Heart right ventricle (tissue), 16 donors: ENCODE results near the gene TMCO2. TPM values are rescaled to one million over a fixed set of nuclear protein-coding genes. Genes with fewer than 3 reads are reported as not detected.

Experiments used
- ATAC-seq, 8 donors: fragments of 200-7000 bp; cut with Tn5 transposase; one replicate each; pipeline ENCODE4 v1.9.1; 2020; ENCODE audit warnings: mild to moderate bottlenecking in 8 of 8, moderate library complexity in 8 of 8, moderate number of reproducible peaks in 1 of 8
- DNase-seq, 2 donors: peaks; one replicate each; pipeline ENCODE4 v3.0.0-alpha.2; 2020
- H3K27ac ChIP-seq, 10 donors: fragments of 200-600 bp; sonication (generic) in 2 of 10; one replicate each; pipeline versions ENCODE4 v1.5.0 to v1.8.0; 2020 to 2022; ENCODE audit warnings: mild to moderate bottlenecking in 3 of 10
- H3K27me3 ChIP-seq, 7 donors: fragments of 200-600 bp; one replicate each; pipeline ENCODE4 v1.8.0; 2021 to 2022; ENCODE audit warnings: mild to moderate bottlenecking in 2 of 7
- H3K36me3 ChIP-seq, 9 donors: fragments of 200-600 bp; sonication (generic) in 1 of 9; one replicate each; pipeline versions ENCODE4 v1.5.0 to v1.8.0; 2020 to 2022; ENCODE audit warnings: mild to moderate bottlenecking in 2 of 9
- H3K4me1 ChIP-seq, 9 donors: fragments of 200-600 bp; sonication (generic) in 1 of 9; one replicate each; pipeline versions ENCODE4 v1.5.0 to v1.8.0; 2020 to 2022; ENCODE audit warnings: mild to moderate bottlenecking in 4 of 9
- H3K4me3 ChIP-seq, 10 donors: fragments of 200-600 bp; sonication (generic) in 2 of 10; one replicate each; pipeline versions ENCODE4 v1.5.0 to v1.8.0; 2020 to 2022; ENCODE audit warnings: mild to moderate bottlenecking in 7 of 10, moderate library complexity in 2 of 10
- H3K9me3 ChIP-seq, 11 donors: fragments of 200-600 bp in 10 of 11; sonication (generic) in 2 of 11; one replicate each; pipeline versions ENCODE4 v1.5.0 to v1.8.0; 2013 to 2022; ENCODE audit warnings: mild to moderate bottlenecking in 2 of 11, control low read depth in 1 of 11, moderate library complexity in 1 of 11
- CTCF ChIP-seq, 9 donors: fragments of 200-600 bp; sonication (generic) in 2 of 9; IDR thresholded peaks; one replicate each; pipeline versions ENCODE4 v1.5.0 to v1.8.0; 2021 to 2022; ENCODE audit warnings: antibody characterized with exemption in 9 of 9, mild to moderate bottlenecking in 5 of 9, moderate library complexity in 1 of 9
- WGBS, 2 donors: extraction: QIAGEN DNeasy Blood & Tissue Kit; methylation state at CpG; one replicate each; pipeline ENCODE4 v1.1.7; 2013; ENCODE audit warnings: inconsistent platforms in 1 of 2; 5-methylcytosine and 5-hydroxymethylcytosine counted together
- intact Hi-C, 10 donors: fragments of 100-400 bp; cut with DNase I; formaldehyde crosslinking; loops; one replicate each; pipeline versions ENCODE4 v1.11.1 to v1.14.2; 2022
- long read RNA-seq, 3 donors: library from polyadenylated mRNA; unstranded; transcript quantifications; one replicate each; pipeline ENCODE4 v2.0.0, GENCODE V29; 2020 to 2021
- polyA plus RNA-seq, 2 donors: library from polyadenylated mRNA; stranded (reverse); fragments of 200-250 nt; gene quantifications; one replicate each; pipeline ENCODE4 v1.2.3, GENCODE V29; 2013
- total RNA-seq, 10 donors: library from RNA; stranded (reverse); fragmentation: NEBNext Ultra II Directional in 3 of 10; extraction: Animal tissue kit (Norgen Biotek cat#: 25700) in 3 of 10; gene quantifications; one replicate each; pipeline versions ENCODE4 v1.2.1 to v1.2.4, GENCODE V29; 2021 to 2023
- donor health status: Arrhythmogenic right ventricular cardiomyopathy.
- donor health status: ischemic (EF 13 %, LVEDD 7.1; RV severe dilation, severe dysfunction).
- donor health status: healthy with polysubstance abuse.
- donor health status: DM: no; HTN: yes; CAD: no.
- donor health status: DM: no; HTN: no; CAD: no.
- donor health status: ischemic (EF 25% LVEDD 6.9; RV normal size, moderate dysfunction).
- donor health status: ischemic (EF 25% LVEDD 5.7; RV mildly dilated, moderate dysfunction).
- donor health status: healthy.
- donor health status: DM: yes; HTN: yes; CAD: no.
- donor health status: Ischemic cardiomyopathy.
- donor health status: ischemic (EF 35%, LVEDD 5.7; RV mildly dilated, moderate dysfunction).
- donor health status: nonischemic (EF 11% LVEDD 7.7; RV severe dilation, severe dysfunction).
- donor health status: DM: yes; HTN: yes; CAD: no.
- donor health status: PGD.
- donor health status: ischemic (EF 29% LVEDD 5.4; RV normal size, mild dysfunction).
- donor health status: nonischemic (EF 23%, LVEDD 6.1; RV moderate dilation, normal function).

TMCO2 gene
- total RNA-seq (not detected), polyA plus RNA-seq (not detected)
- long read RNA-seq, donor 1, result 0 reads
- long read RNA-seq, donor 2, result 0 reads
- long read RNA-seq, donor 3, result 0 reads

- H3K4me3 ChIP-seq, result no peak within 1 kb of the TSS
- intact Hi-C loops, result no loop called here
- ATAC-seq, result no peak
- TF ChIP-seq CTCF (IDR thresholded peaks at IDR 0.05), result no peak
- H3K36me3 ChIP-seq, result no peaks in the 10 kb centered on the region
- no peak for DNase-seq
- 72 to 93% methylated on average over 1 of the region's 1 CpG for WGBS, 2 donors
- H3K9me3 ChIP-seq, result no peaks in the 10 kb centered on the region
- no peaks in the 10 kb centered on the region for H3K27me3 ChIP-seq
- H3K4me1 ChIP-seq, result peaks cover 0 to 13% (median 6%) of the 10 kb centered on the region in 9 donors
- no peak within 1 kb of the TSS for H3K27ac ChIP-seq
Observed at GRCh38 chr1:40247655-40248054, at the start of gene TMCO2. TMCO2 (plus strand) TSS chr1:40247937; CDS start chr1:40247994, 57 bp downstream.

- DNase-seq (no peak), ATAC-seq (no peak)
- Histone ChIP-seq H3K4me3 (no peak overlapping the region), H3K27me3 (no peaks in the 10 kb centered on the region), H3K27ac (peak overlapping the region in 2 of 10 donors; percentile 35 to 45), H3K9me3 (no peaks in the 10 kb centered on the region), H3K4me1 (peaks cover 0 to 15% (median 10%) of the 10 kb centered on the region in 9 donors), H3K36me3 (peaks cover 0 to 93% (median 11%) of the 10 kb centered on the region in 9 donors)
- WGBS, 2 donors, result 87 to 89% methylated on average over 3 of the region's 3 CpGs
- TF ChIP-seq CTCF (IDR thresholded peaks at IDR 0.05), result no peak
- intact Hi-C loops, result no loop called here
Observed at GRCh38 chr1:40199126-40199525, 48.6 kb upstream of the TMCO2 start.

- TF ChIP-seq CTCF (IDR thresholded peaks at IDR 0.05), result no peak
- H3K36me3 ChIP-seq, result peaks cover 0 to 91% (median 15%) of the 10 kb centered on the region in 9 donors
- 96% methylated on average over 4 of the region's 4 CpGs for WGBS, 2 donors
Observed at GRCh38 chr1:40204856-40205255, 42.9 kb upstream of the TMCO2 start.

GRCh38 chr1:40210511-40211204, 37.1 kb upstream of the TMCO2 start:
- Histone ChIP-seq H3K27me3 (no peaks in the 10 kb centered on the region), H3K27ac (peak overlapping the region in 1 of 10 donors; percentile 1), H3K4me1 (peaks cover 0 to 23% (median 15%) of the 10 kb centered on the region in 9 donors), H3K9me3 (no peaks in the 10 kb centered on the region), H3K36me3 (peaks cover 0 to 95% (median 3%) of the 10 kb centered on the region in 9 donors), H3K4me3 (no peak overlapping the region)
- 77 to 85% methylated on average over 3 of the region's 3 CpGs for WGBS, 2 donors
- no peak for TF ChIP-seq CTCF (IDR thresholded peaks at IDR 0.05)
- DNase-seq (no peak), ATAC-seq (no peak)
- intact Hi-C loops, result no loop called here

More at GRCh38 chr1:40204856-40205255, 42.9 kb upstream of the TMCO2 start:
- Histone ChIP-seq H3K9me3 (no peaks in the 10 kb centered on the region), H3K4me3 (no peak overlapping the region), H3K27ac (no peak overlapping the region), H3K4me1 (peaks cover 0 to 14% (median 8%) of the 10 kb centered on the region in 9 donors), H3K27me3 (no peaks in the 10 kb centered on the region)
- DNase-seq, result no peak
- intact Hi-C loops, result no loop called here
- no peak for ATAC-seq
